UCSD-AML1 (cell line): ENCODE results near the gene SRPK2.

ENCODE experiments used
- DNase-seq: peaks from one replicate; lab custom pipeline; 2025; ENCODE audit not compliant: unreplicated experiment; lab: John Stamatoyannopoulos, UW

The SRPK2 gene

DNA sequence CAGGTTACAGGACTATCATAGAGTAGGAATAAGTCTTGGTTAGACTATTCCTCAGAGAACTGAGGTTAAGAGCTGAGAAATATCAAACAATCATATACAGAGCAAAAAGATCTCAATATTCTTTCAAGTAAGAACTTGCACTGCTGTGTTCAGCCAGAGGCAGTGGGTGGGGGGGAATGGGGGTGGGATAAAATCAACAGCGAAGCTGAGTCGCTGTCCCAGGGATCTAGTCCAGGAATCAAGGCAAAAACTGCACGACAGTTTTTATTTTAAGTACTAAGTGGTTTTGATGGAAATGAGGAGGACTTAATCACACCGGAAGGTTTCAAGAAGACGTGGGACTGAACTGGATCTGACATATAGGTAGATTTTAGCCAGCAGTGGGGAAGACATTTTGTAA, 159.1 kb downstream of the SRPK2 start:
- DNase-seq = no peak

DNA sequence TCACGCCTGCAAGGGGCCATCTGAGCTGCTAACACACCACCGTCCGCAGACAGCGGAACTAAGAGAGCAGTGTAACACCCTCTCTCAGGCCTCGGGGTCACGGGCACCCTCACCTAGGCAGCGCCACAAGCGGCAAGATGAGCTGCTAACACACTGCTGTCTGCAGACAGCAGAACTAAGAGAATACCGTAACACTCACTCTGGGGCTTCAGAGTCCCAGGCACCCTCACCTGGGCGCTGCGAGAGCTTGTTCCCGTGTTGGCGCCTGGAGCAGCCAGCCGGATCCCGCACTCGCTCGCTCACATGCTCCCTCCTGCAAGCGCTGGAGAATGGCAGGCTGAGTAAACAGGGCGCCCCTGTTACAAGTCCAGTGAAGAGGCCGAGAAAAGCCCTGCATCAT, 160.2 kb downstream of the SRPK2 start:
- no peak for DNase-seq

DNA sequence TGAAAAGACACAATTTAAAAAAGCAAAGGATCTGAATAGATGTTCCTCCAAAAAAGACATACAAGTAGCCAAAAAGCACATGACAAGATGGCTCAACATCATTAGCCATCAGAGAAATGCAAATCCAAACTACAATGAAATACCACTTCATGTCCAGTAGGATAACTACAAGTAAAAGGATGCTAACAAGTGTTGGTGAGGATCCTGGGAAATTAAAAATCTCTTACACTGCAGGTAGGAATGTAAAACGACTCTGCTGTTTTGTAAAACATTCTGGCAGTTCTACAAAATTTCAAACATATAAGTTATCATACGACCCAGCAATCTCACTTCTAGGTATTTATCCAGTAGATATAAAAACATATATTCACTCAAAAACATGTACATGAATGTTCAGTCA, 161.3 kb downstream of the SRPK2 start:
- DNase-seq = no peak

DNA sequence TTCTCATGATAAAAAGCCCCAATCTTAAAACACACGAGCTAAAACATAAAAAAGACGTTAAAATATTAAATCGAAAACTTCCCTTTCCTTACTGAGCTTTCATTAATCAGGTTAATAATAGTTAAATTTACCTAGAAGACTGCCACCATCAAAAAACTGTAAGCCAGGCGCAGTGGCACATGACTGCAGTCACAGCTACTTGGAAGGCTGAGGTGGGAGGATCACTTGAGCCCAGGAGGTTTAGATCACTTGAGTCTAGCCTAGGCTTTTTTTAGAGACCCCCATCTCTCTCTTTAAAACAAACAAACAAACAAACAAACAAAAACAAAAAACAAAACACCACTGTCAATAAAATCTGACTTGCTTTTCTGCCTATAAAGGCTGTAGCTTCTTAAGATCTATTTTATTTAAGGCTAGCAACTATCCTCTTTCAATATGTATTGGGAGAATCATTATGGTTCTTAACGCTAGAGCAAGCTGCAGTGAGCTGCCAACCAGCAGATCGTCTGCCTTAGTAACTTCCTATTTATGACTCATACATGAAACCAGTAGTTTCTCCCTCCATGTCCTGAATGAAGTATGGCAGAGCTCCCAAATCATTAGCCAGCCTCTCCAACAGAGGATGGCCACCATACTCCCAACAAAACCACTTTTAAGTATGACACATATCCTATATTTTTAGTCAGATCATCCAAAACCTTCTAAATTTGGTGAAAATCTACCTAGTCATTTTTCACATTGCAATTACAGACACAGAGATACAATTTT, 163.7 kb downstream of the SRPK2 start:
- peak; percentile 6 for DNase-seq

DNA sequence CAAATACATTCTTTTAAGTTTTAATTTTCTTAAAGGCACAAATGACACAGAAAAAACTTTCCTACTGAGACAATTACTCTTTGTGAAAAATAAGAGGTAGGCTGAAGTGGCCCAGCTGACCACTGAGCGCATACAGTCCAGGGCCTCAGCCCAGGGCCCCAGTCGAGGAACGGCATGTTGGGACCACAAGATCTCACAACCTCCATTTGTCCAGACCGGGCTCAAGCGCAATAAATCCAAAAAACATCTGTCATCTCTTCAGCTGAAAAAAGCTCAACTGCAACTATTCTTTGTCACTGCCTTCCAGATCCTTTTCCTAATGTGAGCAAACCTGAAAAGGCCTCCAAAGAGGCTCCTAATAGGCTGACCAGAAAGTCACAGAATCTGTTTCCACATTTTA, 165.8 kb downstream of the SRPK2 start:
- no peak for DNase-seq

DNA sequence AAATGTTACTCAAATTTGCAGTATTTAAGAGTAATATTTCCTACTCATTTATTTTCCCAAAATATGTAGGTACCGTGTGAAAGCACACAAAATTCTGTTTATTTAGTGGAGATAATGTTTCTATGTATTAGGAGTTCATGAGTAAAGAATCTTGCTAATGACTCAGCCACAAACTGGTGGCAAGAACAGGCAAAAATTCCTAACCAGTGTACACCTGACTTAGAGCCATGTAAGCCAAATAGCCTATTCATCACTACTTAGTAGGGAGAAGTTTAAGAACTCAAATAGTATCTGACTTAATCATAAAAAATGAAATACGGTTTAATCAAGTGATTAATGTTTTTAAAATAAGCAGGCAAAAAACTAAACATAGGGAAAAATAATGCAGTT, 169.0 kb downstream of the SRPK2 start:
- no peak for DNase-seq

DNA sequence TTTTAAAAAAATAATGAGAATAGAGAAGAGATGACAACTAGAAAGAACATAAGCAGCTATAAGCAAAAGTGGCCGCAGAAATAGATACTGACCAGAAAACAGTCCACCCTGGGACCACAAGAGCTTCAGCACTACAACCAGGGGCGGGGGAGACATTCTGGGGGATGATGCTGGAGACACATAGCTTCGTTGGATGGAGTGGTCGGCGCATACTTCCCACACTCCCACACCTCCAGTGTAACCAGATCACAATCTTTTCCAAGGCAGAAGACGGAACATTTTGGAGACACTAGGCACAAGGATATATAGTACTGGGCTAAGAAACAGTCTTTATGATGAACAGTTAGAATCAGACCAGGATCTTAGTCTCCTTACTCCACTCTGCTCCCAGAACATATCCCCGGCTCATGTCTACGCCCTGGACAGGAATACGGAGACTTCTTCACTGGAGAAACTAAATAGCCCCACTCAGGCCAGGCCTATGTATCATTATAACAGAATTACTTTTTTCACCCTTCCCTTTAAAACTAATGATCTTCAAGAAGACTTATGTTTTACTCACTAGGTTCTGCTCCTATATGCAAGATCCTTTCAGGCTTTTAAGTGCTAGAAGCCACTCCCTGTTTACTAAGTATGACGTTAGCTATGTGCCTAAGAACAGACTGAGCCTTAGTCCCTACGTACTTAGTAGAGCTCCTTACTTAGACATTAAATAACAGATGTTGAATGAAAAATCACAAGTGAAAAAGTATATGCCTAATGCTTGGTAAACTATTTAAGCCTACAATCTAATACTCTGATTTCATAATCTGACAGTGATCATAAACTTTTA, 169.6 kb downstream of the SRPK2 start:
- no peak for DNase-seq

DNA sequence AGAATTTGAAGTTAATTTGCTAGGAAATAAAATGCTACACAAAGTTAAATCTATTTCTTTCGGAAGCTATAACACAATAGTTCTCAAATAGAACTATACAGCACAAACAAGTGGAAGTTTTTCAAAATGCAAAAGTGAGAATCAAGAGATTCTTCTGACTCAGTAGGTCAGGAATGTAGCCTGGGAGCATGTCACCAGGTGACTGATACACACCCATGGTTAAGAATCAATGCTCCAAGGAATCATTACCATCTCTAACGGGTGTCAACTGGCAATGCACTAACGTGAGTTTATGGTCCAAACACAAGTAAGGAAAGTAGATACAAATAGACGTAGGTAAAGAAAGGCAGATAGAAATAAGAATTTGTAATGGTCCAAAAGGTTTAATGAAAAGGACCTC, 170.5 kb downstream of the SRPK2 start:
- no peak for DNase-seq

DNA sequence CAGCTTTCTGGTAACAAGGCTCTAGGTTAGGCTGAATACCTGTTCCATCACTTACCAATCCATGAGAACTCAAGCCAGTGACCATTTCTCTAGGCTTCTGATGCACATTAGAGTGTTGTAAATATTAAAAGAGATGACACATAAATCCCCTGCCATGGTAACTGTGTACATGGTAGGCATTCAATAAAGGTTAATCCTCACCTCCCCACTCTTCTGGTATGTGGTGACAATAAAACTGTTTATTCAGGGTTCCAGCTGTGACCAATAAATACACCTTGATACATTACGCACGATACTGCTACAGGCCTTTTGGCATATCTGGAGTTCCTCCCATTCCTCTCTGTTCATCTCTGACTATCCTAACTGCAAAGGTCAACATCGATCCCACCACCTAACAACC, 171.9 kb downstream of the SRPK2 start:
- DNase-seq = no peak

DNA sequence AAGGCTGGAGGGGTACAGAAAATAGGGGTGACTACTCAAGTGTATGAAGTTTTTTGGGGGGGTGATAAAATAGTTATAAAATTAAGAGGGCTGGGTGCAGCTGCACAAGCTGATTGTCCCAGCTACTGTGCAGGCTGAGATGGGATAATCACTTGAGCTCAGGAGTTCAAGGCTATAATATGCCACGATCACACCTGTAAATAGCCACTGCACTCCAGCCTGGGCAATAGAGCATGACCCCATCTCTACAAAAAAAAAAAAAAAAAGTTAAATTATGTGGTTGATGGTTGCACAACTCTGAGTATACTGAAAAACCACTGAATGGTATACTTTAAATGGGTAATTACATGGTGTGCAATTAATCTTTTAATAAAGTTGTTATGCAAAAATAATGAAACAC, 172.9 kb downstream of the SRPK2 start:
- no peak for DNase-seq

DNA sequence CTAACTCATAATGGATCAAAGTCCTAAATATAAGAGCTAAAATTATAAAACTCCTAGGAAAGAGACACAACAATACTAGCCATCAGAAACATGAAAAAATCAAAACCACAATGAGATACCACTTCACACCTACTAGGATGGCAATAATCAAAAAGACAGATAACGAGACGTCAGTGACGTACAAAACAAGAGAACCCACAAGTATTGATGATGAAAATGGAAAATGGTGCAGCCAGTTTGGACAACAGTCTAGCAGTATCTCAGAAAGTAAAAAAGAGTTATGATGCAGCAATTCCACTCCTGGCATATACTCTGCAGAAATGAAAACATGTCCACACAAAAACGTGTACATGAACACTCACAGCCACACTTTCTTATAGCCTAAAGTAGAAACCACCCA, 173.5 kb downstream of the SRPK2 start:
- DNase-seq = no peak

DNA sequence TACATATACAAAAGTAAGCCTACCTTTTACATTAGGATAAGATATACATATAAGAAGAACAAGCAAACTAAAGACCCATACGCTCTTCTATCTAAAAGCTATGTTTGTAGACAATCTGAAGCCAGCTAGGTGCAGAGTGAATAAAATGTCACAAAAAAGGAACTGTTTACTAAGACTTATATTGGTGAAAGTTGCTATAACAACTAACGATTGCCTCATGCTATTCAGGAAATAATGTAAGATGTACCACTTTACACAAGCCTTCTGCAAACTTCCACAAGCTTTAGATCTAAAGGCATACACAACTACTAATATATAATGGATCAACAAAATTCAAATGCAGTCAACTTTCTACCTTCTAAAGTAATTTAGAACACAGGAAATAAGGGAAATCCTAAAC, 175.1 kb downstream of the SRPK2 start:
- no peak for DNase-seq

DNA sequence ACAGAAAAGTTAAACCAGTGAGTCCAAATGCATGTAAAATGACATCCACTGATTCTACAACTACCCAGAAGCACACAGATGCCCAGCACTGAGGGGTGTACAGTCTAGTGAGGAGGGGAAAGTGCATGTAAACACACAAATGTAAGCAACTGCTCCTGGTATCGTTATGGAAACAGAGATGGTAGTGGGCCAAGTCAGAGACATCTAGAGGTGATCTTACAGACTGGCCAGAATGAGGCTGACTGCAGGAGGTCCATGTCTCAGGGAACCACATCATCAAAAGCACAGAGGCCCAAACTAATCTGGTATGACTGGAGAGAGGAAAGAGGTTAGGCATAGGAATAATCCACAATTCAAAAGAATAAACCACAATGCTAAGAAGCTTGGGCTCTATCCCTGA, 176.5 kb downstream of the SRPK2 start:
- no peak for DNase-seq

DNA sequence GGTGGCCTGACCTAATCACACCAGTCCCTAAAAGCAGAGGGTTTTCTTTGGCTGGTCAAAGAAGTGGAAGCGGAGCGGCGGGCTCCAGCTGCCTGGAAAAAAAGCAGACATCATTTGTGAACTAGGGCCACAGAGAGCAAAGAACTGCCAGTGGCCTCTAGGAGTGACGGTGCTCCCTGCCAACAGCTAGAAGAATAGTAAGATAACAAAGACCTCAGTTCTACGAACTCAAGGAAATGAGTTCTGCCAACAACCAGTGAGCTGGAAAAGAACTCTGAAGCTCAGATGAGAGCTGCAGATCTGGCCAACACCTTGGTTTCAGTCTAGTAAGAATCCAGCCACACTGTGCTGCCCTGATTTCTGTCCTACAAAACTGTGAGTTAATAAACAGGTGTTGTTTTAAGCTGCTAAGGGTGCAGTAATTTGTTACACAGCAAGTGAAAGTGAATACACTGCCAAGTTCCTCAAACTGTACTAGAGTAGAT, 178.0 kb downstream of the SRPK2 start:
- DNase-seq = peak; percentile 7

DNA sequence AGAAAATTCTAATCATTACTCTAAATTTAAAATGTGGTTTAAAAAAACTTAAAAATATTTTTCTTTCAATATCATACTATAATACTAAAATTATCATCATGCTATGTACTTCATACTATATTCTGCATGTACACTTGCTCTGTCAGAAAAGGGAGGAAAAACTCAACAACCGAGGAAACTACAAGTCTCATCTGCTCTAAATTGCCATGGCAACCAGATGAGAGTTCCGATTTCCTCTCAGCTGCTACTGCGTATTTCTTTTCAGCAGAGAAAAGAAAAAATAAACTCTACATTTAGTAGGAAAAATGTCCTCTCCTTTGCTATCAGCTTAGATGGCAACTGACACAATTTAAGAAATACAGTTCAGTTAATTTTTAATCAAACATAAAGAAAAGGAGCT, 178.9 kb downstream of the SRPK2 start:
- DNase-seq = no peak

DNA sequence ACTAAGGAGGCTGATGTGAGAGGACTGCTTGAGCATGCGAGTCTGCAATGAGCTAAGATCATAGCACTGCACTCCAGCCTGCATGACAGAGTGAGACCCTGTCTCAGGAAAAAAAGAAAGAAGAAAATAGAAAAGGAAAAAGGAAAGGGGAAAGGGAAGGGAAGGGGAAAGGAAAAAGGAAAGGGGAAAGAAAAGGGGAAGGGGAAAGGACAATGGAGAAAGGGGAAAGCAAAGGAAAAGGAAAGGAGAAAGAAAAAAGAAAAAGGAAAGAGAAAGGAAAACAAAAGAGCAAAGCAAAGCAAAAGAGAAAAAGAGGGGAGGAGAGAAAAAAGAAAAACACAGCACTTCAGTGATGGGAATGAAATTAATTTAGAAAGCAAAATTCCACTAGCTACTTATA, 179.3 kb downstream of the SRPK2 start:
- no peak for DNase-seq

DNA sequence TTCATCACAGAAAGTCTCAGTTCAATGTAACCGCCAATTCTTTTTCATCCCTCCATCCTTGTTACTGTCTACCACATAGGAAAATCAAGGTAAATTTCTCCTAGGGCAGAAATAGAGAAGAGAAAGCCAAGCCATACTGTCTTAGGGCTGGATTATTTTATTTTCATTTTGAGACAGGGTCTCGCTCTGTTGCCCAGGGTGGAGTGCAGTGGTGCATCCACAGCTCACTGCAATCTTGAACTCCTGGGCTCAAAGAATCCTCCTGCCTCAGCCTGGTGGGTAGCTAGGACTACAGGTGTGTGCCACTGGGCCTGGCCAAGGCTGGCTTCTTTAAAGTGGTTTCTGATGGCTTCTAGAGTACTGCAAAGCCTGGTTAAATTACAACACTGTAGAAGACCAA, 181.7 kb downstream of the SRPK2 start:
- no peak for DNase-seq

DNA sequence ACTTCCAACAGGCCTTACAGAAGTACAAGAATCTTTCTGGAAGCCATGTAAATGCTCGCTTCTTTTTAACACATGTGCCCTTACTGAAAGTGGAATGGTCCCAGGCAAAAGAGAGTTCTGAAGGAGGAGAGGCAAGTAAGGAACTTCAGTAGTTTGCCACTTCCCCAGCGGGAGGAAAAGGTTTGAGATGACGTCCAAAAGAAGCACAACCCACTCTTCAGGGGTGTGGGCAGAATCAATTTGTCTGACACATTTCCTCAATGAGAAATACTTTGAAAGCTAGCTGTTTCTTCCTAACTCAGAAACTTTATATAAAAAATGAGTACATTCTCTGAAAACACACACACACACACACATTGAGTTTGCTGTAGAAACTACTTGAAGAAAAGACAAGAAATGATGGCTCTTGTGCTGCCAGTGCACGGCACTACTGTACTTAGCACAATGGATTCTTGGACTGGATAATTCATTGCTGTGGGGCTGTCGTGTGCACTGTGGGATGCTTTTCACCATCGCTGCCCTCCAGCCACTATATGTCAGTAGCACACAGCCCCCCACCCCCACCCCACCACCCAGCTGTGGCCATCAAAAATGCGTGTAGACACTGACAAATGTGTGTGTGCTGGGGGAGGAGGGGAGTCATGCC, 183.0 kb downstream of the SRPK2 start:
- DNase-seq = no peak

DNA sequence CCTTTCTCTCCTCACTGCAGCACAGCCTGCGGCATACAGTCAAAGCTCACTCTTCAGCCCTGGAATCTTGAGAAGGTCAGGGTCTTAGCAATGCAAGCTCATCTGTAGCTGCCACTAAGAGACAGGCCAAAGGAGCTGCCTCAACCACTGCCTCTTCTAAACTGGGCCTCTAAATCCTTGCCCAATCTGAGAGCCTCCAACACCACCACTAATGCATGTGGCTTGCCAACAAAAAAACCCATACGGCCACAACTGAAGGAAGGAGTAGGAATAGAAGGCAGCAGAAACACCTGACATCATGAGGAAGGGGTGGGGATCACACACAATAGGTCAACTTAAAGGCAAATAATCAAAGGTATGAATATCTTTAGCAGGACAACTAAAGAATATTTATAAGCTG, 183.8 kb downstream of the SRPK2 start:
- no peak for DNase-seq

DNA sequence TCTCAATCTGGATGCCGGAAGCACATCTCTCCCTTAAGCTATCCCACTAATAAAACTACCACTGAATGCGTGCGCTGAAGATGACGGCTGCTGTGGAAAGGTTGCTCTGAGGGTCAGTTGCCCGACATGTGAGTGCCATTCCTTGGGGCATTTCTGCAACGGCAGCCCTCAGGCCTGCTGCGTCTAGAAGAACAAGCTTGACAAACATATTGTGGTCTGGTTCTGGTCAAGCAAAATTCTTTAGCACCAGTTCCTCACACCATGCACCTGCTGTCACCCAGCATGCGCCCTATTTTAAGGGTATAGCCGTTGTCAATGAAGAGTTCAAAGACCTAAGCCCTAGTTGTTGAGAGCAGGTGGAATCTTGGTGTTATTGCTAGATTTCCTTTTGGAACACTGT, 184.2 kb downstream of the SRPK2 start:
- no peak for DNase-seq

DNA sequence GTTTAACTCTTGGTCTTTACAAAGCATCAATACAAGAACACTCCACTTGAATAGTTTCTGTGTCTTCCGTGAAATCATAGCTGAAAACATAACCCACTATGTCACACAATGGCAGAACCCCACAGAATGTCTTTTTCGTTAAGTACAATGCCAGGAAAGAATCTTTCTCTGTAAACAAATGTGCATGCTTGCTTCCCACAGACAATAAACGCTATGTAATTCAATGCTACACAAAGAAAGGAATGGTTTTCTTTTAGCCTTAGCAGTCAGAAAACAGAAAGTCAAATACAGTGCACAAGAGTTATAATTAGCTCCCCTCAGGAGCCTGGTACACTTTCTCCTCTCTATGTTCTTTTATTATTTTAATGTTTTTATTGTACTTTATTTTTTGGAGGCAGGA, 186.1 kb downstream of the SRPK2 start:
- no peak for DNase-seq

DNA sequence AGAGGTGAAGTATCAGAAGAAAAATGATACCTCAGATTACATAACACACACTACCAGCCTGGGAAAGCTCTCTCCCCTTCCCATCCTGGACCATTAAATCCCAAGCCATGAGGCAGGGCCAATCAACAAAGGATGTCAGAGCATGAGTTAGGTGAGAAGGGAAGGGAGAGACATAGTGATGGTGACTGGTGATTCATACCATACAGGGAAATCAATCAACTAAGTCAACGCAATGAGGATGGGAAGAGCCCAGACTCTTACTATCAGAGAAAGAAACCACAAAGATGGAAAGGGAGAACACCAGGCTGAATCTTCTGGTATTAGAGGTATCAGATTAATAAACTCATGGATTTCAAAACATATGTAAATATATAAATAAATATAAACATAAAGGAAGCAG, 189.3 kb downstream of the SRPK2 start:
- DNase-seq = no peak
